KOPT-K1 (cell line): ENCODE data around the gene SERPINB7.
"Not testable (repeated sequence)": the region's sequence is repeated elsewhere in the genome, so short reads cannot be mapped to it uniquely, and the experiment has no call there.

ENCODE experiments used
- H3K27ac ChIP-seq: fragments of 200-600 bp; sonication (generic); 2 replicates; pipeline ENCODE4 v1.5.1; 2016; ENCODE audit warnings: antibody characterized with exemption, mild to moderate bottlenecking, low read depth, low read length; ENCODE audit not compliant: poor library complexity, severe bottlenecking
- H3K36me3 ChIP-seq: fragments of 200-600 bp; sonication (generic); 2 replicates; pipeline ENCODE4 v1.5.1; 2017; ENCODE audit warnings: antibody characterized with exemption, mild to moderate bottlenecking, low read length, moderate library complexity; ENCODE audit not compliant: insufficient read depth
- H3K9me3 ChIP-seq: fragments of 200-600 bp; sonication (generic); 2 replicates; pipeline ENCODE4 v1.5.1; 2017; ENCODE audit warnings: antibody characterized with exemption, low read length, mild to moderate bottlenecking; ENCODE audit not compliant: insufficient read depth, poor library complexity, severe bottlenecking

The SERPINB7 gene, protein sequence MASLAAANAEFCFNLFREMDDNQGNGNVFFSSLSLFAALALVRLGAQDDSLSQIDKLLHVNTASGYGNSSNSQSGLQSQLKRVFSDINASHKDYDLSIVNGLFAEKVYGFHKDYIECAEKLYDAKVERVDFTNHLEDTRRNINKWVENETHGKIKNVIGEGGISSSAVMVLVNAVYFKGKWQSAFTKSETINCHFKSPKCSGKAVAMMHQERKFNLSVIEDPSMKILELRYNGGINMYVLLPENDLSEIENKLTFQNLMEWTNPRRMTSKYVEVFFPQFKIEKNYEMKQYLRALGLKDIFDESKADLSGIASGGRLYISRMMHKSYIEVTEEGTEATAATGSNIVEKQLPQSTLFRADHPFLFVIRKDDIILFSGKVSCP

DNA sequence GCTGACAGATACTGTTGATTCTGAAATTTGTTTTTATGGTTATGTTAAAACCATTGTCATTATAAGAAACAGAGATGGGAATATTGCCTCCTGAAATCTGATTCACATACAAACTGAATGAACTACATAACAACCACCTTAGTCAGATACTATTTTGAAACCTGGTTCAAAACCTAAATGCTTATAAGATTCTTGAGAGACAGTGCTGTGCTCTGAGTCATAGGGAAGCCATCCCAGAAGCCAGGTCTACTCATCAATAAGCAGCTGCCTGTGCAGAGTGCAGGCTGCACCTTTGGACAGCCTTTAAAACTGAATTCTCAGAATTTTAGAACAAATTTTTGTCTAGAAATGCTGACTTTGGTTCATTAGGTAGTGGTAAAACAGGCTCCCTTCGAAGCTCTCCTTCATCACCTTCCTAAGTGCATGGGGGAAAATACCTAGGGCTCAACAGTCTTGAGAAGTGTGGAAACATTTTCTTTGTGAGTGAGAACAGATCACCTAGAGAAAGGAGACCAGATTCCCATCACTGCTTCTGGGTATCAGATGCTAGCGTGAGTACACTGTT is at the start of gene SERPINB7:
SERPINB7 (plus strand) TSS at position 253 of the 565 bp plus-strand sequence. CDS start 6,955 bp downstream, outside the sequence.
- Histone ChIP-seq H3K36me3 (no peaks in the 10 kb centered on the region), H3K27ac (no peak within 1 kb of the TSS), H3K9me3 (no peaks in the 10 kb centered on the region)

DNA sequence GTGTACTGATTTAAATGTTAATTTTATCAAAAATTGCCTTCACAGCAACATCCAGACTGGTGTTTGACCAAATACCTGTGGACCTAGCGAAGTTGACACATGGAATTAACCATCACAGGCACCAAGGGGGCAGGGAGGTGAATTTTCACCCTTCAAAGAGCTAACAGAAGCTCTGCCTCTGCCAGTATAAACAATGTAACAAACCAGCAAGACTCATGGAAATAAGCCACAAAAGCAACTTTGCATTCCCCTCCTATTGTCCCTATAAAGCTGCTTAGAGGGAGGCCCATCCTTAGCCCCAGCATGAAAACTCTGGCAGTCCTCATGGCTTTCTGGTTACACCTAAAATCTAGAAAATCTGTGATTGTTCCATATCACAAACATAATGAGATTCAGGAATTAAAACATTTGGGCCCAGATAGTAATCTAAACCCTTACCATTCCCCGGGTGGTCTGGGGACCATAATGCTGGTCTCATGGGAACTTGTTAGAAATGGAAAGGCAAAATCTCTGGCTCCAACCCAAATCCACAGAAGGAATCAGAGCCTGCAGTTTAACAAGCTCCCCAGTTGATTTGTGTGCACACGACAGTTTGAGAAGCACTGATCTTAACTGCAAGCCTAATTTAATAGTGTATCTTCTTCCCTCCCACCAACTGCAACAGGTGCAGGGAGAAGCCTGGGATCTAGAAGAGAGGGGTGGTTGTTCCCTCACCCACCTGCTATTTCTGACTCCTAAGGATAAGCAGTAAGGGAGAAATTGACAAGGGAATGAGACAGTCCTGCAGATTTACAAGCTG is 49.3 kb upstream of the SERPINB7 start:
- H3K36me3 ChIP-seq, result no peaks in the 10 kb centered on the region
- H3K27ac ChIP-seq, result no peak overlapping the region
- H3K9me3 ChIP-seq, result no peaks in the 10 kb centered on the region

DNA sequence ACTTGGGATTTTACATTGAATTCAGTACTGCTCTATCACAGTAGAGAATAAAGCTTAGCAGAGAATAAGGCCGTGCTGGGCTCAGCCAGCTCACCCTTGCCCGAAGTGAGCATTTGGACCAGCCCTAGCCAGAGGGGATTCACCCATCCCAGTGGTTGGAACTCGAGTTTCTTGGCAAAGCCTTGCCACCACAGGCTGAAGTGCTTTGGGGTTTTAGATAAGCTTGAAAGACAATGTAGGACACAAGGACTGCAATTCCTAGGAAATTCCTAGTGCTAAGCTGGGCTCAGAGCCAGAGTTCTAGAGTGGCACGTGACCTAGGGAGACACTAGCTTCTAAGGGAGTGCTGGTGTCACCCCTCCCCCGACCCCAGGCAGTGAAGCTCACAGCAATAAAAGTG is 44.4 kb upstream of the SERPINB7 start:
- no peaks in the 10 kb centered on the region for H3K9me3 ChIP-seq
- no peaks in the 10 kb centered on the region for H3K36me3 ChIP-seq
- H3K27ac ChIP-seq, result no peak overlapping the region

DNA sequence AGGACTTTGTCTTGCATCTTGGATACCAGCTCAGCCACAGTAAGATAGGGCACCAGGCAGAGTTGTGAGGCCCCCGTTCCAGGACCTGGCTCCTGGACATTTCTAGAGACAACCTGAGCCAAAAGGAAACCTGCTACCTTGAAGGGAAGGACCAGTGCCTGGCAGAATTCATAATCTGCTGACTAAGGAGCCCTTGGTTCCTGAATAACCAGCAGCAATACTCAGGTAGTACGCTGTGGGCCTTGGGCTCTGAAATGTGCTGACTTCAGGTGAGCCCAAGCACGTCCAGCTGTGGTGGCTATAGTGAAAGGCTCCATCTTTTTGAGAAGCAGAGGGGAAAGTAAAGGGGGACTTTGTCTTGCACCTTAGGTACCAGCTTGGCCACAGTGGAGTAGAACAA is 44.0 kb upstream of the SERPINB7 start:
- no peak overlapping the region for H3K27ac ChIP-seq
- H3K36me3 ChIP-seq, result no peaks in the 10 kb centered on the region
- no peaks in the 10 kb centered on the region for H3K9me3 ChIP-seq

DNA sequence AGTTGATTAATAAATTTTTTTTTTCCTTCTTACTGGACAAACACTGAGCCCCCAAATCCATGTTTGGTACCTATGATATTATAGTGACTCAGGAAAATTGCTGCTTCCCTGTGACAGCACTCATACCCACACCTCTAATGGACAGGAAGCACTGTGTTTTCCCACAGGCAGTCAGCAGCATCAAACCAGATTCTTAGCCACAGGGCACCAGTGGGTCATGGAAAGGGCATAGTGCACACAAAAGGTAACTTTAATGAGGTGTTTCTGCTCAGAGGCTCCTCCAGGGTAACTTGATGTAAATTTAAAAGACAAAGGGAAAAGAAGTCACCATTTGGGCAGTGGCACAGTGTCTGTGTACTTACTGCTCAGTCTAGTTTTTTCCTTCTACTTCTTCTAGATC is 38.3 kb upstream of the SERPINB7 start:
- Histone ChIP-seq H3K27ac (no peak overlapping the region), H3K36me3 (no peaks in the 10 kb centered on the region)

DNA sequence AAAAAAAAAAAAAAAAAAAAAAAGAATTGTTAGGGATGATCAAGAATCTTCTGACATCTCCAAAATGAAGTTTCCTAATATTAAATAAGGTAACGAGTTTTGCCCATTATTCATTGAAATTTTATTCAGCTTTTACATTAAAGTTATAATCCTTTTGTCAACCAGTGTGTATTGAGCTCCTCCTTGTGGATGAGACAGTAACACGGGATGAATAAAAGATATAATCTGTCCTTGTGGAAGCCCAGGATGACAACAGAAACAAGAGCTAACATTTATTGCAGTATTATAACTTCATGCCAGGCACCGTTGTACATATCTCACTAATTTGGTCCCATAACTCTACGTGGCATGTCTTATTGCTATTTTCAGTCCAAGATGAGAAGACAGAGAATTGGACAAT is 33.4 kb upstream of the SERPINB7 start:
- H3K27ac ChIP-seq, result no peak overlapping the region
- H3K36me3 ChIP-seq, result no peaks in the 10 kb centered on the region
- H3K9me3 ChIP-seq, result no peaks in the 10 kb centered on the region

More for the DNA sequence above, 38.3 kb upstream of the SERPINB7 start:
- no peaks in the 10 kb centered on the region for H3K9me3 ChIP-seq

DNA sequence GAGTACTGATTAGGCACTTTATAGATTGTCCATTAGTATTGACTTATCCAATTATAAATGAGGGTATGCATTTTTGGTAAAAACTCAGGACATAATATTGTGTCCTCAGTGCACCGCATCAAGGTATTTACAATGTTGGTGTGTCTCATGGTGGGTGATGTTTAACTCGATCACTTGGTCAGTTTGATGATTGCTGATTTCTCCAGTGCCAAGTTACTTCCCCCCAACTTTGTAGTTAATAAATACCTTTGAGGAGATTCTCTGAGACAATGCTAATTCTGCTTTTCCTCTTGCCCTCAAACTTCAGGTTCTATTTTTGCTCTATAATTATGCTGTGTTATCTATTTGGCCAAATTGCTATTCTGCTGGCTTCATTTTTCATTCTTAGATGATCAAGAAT is 28.2 kb upstream of the SERPINB7 start:
- Histone ChIP-seq H3K27ac (no peak overlapping the region), H3K9me3 (no peaks in the 10 kb centered on the region)

DNA sequence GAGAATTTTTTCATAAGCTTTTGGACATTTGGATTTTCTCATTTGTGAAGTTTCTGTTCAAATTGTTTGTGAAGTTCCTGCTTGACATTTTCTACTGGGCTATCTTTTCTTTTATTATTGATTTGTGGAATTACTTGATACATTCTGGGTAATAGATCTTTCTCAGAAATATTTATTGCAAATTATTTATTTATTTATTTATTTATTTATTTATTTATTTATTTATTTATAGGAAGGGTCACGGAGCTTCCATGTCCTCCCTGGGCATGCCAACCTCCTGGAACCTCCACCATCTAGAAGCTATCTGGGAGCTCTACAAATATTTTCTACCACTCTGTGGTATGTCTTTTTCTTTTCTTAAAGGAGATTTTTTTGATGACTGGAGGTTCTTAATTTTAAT is 25.7 kb upstream of the SERPINB7 start:
- no peaks in the 10 kb centered on the region for H3K36me3 ChIP-seq
- no peak overlapping the region for H3K27ac ChIP-seq
- H3K9me3 ChIP-seq, result no peaks in the 10 kb centered on the region

More for the DNA sequence above, 28.2 kb upstream of the SERPINB7 start:
- no peaks in the 10 kb centered on the region for H3K36me3 ChIP-seq

DNA sequence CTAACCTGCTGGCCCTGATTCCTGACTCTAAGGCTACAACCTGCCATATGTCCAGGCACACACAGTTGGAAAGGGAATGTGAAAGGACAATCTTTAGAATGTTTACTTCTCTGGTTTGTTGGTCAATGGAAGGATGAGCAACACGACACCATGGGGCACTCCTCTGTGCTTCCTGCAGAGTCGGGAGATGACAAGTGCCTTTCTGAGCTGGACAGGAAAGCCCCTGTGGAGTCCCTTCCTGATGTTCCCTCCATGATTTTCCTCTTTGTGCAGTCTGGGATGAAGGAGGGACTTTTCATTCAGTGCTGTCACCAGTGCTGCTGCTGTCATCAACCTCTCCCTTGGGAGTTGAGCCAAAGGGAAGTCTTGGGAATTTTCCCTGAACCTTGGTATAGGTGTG is 22.6 kb upstream of the SERPINB7 start:
- Histone ChIP-seq H3K27ac (no peak overlapping the region), H3K9me3 (no peaks in the 10 kb centered on the region), H3K36me3 (no peaks in the 10 kb centered on the region)

DNA sequence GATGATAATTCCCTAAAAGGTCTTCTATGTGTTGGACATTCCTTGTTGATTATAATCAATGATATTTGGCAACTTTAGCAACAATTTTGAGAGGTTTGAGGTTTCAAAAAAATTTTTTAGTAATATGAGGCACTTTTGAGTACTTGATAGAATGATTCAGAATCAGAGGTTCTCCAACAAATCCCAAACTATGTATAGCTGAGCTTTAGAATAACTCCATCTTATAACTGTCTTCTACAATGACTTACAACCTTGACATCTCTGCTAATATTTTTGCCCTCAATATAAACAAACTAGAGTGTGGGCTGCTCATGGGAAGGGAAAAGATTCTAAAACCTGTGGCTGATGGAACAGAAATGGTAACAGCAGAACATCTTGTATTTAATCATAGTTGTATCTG is 21.5 kb upstream of the SERPINB7 start:
- H3K9me3 ChIP-seq, result no peaks in the 10 kb centered on the region
- no peaks in the 10 kb centered on the region for H3K36me3 ChIP-seq
- no peak overlapping the region for H3K27ac ChIP-seq

DNA sequence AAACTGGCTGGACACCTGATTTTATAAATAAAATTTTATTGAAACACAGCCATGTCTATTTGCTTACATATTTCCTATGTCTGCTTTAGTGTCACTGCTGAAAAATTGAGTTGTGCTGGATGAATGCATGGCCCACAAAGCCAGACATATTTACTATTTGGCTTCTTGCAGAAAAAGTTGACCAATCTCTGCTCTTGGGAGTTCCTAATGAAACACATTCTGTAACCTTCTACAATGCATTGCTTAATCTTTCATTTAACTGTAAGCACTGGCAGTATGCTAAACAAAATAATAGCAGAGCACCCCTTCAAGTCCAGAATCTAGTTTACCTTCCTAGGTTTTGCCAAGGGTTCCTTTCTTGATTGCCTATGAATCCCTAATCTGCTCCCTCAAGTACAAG is 17.7 kb upstream of the SERPINB7 start:
- H3K9me3 ChIP-seq, result no peaks in the 10 kb centered on the region
- H3K27ac ChIP-seq, result no peak overlapping the region
- H3K36me3 ChIP-seq, result no peaks in the 10 kb centered on the region

DNA sequence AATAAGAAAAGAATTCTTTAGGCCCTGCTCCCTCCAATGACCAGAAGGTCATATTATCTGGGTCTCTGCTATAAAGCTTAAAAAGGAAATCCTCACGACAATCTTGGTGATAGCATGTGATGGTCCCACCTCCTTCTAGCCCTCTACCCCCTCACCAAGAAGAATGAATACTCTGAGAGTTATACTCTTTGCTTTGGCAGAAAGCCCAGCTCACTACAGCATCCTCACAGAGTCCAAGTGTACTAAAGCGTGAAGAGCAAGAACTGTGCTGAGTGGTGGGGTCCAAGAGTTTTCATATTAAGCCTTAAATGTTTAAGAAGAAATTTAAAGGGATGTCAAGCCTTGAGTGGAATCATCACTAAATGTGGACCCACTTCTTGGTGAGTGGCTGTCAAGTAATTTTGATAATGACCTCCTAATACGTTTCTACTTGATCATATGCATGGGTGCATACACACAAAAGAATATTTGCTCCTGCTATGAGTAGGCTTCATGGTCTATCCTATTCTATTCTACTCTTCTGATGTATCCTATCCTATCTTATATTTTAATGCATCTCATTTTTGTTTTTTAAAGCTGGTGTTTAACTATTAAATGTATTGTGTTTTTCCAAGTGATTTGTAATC is 16.5 kb upstream of the SERPINB7 start:
- Histone ChIP-seq H3K27ac (no peak overlapping the region), H3K36me3 (no peaks in the 10 kb centered on the region), H3K9me3 (no peaks in the 10 kb centered on the region)

DNA sequence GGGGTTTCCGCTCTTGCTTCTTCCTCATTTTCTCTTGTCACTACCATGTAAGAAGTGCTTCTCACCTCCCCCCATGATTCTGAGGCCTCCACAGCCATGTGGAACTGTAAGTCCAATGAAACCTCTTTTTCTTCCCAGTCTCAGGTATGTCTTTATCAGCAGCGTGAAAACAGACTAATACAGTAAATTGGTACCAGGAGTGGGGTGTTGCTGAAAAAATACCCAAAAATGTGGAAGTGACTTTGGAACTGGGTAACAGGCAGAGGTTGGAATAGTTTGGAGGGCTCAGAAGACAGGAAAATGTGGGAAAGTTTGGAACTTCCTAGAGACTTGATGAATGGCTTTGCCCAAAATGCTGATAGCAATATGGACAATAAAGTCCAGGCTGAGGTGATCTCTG is 15.4 kb upstream of the SERPINB7 start:
- not testable (repeated sequence) for H3K27ac ChIP-seq, H3K9me3 ChIP-seq, H3K36me3 ChIP-seq

DNA sequence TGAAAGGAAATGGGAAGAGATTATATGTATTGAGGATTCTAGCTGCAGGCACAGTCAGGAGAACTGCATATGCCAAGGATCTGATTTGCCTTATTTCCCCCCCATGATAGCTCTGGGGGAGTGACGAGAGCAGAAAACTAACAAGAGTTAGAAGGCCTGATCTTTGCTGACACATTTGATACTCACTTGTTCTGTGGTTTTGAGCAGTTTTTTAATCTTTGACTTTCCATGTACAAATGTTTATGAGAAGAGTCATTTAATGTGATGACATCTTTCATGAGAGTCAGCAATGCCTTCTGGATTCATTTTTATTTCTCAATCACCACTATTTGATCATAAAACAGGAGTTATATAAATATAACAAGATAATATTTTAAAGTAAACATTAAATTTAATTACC is 12.7 kb upstream of the SERPINB7 start:
- no peaks in the 10 kb centered on the region for H3K9me3 ChIP-seq
- no peaks in the 10 kb centered on the region for H3K36me3 ChIP-seq
- H3K27ac ChIP-seq, result no peak overlapping the region
